22Rv1 (cell line): ENCODE results near the gene RASGRF1.

ENCODE experiments used
- H3K27ac ChIP-seq: fragments of 450-650 bp; 2 replicates; pipeline ENCODE4 v1.5.1; 2017
- CTCF ChIP-seq: fragments of 450-650 bp; IDR thresholded peaks from 2 replicates; pipeline ENCODE4 v1.5.1; 2017; ENCODE audit warnings: mild to moderate bottlenecking
- ZFX ChIP-seq: fragments of 450-650 bp; IDR thresholded peaks from 2 replicates; pipeline ENCODE4 v1.6.1; 2017; ENCODE audit warnings: antibody characterized with exemption, borderline replicate concordance

RASGRF1 gene

GRCh38 chr15:79088426-79089205, 2.0 kb downstream of the RASGRF1 start:
- no peak overlapping the region for H3K27ac ChIP-seq
- no peak for TF ChIP-seq ZFX
- TF ChIP-seq CTCF: no peak

GRCh38 chr15:79086814-79087213, 3.8 kb downstream of the RASGRF1 start:
- TF ChIP-seq CTCF (no peak), ZFX (no peak)

GRCh38 chr15:79084308-79084968, 6.1 kb downstream of the RASGRF1 start:
- no peak overlapping the region for H3K27ac ChIP-seq
- TF ChIP-seq CTCF (no peak), ZFX (no peak)

More at GRCh38 chr15:79086814-79087213, 3.8 kb downstream of the RASGRF1 start:
- H3K27ac ChIP-seq: no peak overlapping the region

- TF ChIP-seq CTCF (no peak), ZFX (no peak)
- H3K27ac ChIP-seq: no peak overlapping the region
These were observed 7.4 kb downstream of the RASGRF1 start for GRCh38 chr15:79083154-79083553.

GRCh38 chr15:79082363-79083070, 8.1 kb downstream of the RASGRF1 start:
- no peak for TF ChIP-seq CTCF
- no peak overlapping the region for H3K27ac ChIP-seq

GRCh38 chr15:79078763-79079410, 11.7 kb downstream of the RASGRF1 start:
- H3K27ac ChIP-seq: no peak overlapping the region
- TF ChIP-seq ZFX (no peak), CTCF (no peak)
